SK-N-SH (cell line): ENCODE measurements around the gene CX3CL1. TPM values are rescaled to one million over a fixed set of nuclear protein-coding genes. Genes with fewer than 3 reads are reported as not detected.

Experiments used
- CTCF ChIA-PET: fragments of 300-600, 350-600 bp; formaldehyde crosslinking; extraction: SDS; loops from one replicate; lab custom pipeline; 2021; lab: Yijun Ruan, JAX
- POLR2A ChIA-PET: fragments of 350-600 bp; sonication (Branson Sonifier 250); formaldehyde crosslinking; extraction: SDS; loops from one replicate; lab custom pipeline; 2020; ENCODE audit warnings: antibody characterized with exemption, inconsistent platforms; lab: Yijun Ruan, JAX
- DNase-seq: peaks from one replicate; pipeline ENCODE4 v3.0.0; 2012
- H2AFZ ChIP-seq: fragments of 200-600 bp; sonication (generic); 2 replicates; pipeline ENCODE4 v1.8.1; 2016; ENCODE audit warnings: antibody characterized with exemption, mild to moderate bottlenecking, low read depth
- H3F3A ChIP-seq: fragments of 200-600 bp; sonication (generic); replicated peaks from 2 replicates; pipeline ENCODE3; 2016; ENCODE audit warnings: antibody characterized with exemption, mild to moderate bottlenecking; ENCODE audit not compliant: insufficient read depth
- H3K27ac ChIP-seq, 2 experiments: fragments of 200-500 bp in 1 of 2; fragments of 200-600 bp in 1 of 2; sonication (Bioruptor generic) in 1 of 2; sonication (generic), shearing (Covaris generic) in 1 of 2; 2 replicates each; pipeline versions ENCODE4 v1.5.1 to v1.6.1; 2014 to 2016; ENCODE audit warnings: low read depth in 2 of 2, inconsistent platforms in 1 of 2, low read length in 1 of 2, mild to moderate bottlenecking in 1 of 2, mixed read lengths in 1 of 2
- H3K27me3 ChIP-seq: fragments of 200-600 bp; sonication (generic), shearing (Covaris generic); 2 replicates; pipeline ENCODE4 v1.6.1; 2016; ENCODE audit warnings: mixed run types; ENCODE audit not compliant: insufficient read depth
- H3K36me3 ChIP-seq, 2 experiments: fragments of 200-500 bp in 1 of 2; fragments of 200-600 bp in 1 of 2; sonication (Bioruptor generic) in 1 of 2; sonication (generic) in 1 of 2; replicated peaks in 1 of 2; 2 replicates each; pipeline versions ENCODE3 to v1.5.1; 2014 to 2016; ENCODE audit warnings: low read length in 1 of 2, mild to moderate bottlenecking in 1 of 2; ENCODE audit not compliant: insufficient read depth in 2 of 2, control insufficient read depth in 1 of 2
- H3K4me1 ChIP-seq, 2 experiments: fragments of 200-500 bp in 1 of 2; fragments of 200-600 bp in 1 of 2; sonication (Bioruptor generic) in 1 of 2; sonication (generic), shearing (Covaris generic) in 1 of 2; 2 replicates each; pipeline versions ENCODE4 v1.5.1 to v1.6.1; 2014 to 2016; ENCODE audit warnings: low read depth in 1 of 2, low read length in 1 of 2, mixed run types in 1 of 2; ENCODE audit not compliant: insufficient read depth in 2 of 2, control insufficient read depth in 1 of 2
- H3K4me2 ChIP-seq: fragments of 200-600 bp; sonication (generic), shearing (Covaris generic); 2 replicates; pipeline ENCODE4 v1.6.1; 2017; ENCODE audit warnings: mixed run types
- H3K4me3 ChIP-seq, 2 experiments: fragments of 200-500 bp in 1 of 2; fragments of 200-600 bp in 1 of 2; sonication (Bioruptor generic) in 1 of 2; sonication (generic), shearing (Covaris generic) in 1 of 2; 2 replicates each; pipeline versions ENCODE4 v1.5.1 to v1.8.1; 2014 to 2016; ENCODE audit warnings: low read depth in 2 of 2, inconsistent platforms in 1 of 2, low read length in 1 of 2, mild to moderate bottlenecking in 1 of 2, mixed read lengths in 1 of 2, moderate library complexity in 1 of 2
- H3K79me2 ChIP-seq: fragments of 200-600 bp; sonication (generic); 2 replicates; pipeline ENCODE4 v1.8.1; 2017; ENCODE audit warnings: mild to moderate bottlenecking; ENCODE audit not compliant: insufficient read depth
- H3K9ac ChIP-seq: fragments of 200-600 bp; sonication (generic); 2 replicates; pipeline ENCODE4 v1.6.1; 2017; ENCODE audit warnings: mixed run types
- H3K9me2 ChIP-seq: fragments of 200-600 bp; sonication (generic); 2 replicates; pipeline ENCODE4 v1.6.1; 2017; ENCODE audit warnings: mixed run types
- H3K9me3 ChIP-seq: fragments of 200-600 bp; sonication (generic); 2 replicates; pipeline ENCODE4 v1.6.1; 2017; ENCODE audit warnings: mixed run types, mild to moderate bottlenecking, moderate library complexity
- H4K20me1 ChIP-seq: fragments of 200-600 bp; sonication (generic); 2 replicates; pipeline ENCODE4 v1.6.1; 2017; ENCODE audit warnings: mild to moderate bottlenecking, mixed run types; ENCODE audit not compliant: insufficient read depth
- ELF1 ChIP-seq: IDR thresholded peaks from 2 replicates; pipeline ENCODE4 v1.4.0; 2012
- EP300 ChIP-seq, 2 experiments: IDR thresholded peaks; 2 replicates each; pipeline versions ENCODE4 v1.4.0 to v1.6.1; 2012; ENCODE audit warnings: borderline replicate concordance in 1 of 2, low read depth in 1 of 2, low read length in 1 of 2
- FOSL2 ChIP-seq: IDR thresholded peaks from 2 replicates; pipeline ENCODE4 v1.4.0; 2012; ENCODE audit warnings: low read depth, mild to moderate bottlenecking, moderate library complexity, borderline replicate concordance
- GABPA ChIP-seq: IDR thresholded peaks from 2 replicates; pipeline ENCODE4 v1.4.0; 2012; ENCODE audit warnings: low read depth, mild to moderate bottlenecking
- GATA2 ChIP-seq: sonication (generic); formaldehyde crosslinking; IDR thresholded peaks from 2 replicates; pipeline ENCODE4 v1.5.0; 2020; ENCODE audit warnings: mild to moderate bottlenecking, missing genetic modification reagents
- IRF3 ChIP-seq: fragments of 150-350 bp; IDR thresholded peaks from 2 replicates; pipeline ENCODE4 v1.6.1; 2016; ENCODE audit warnings: mild to moderate bottlenecking, low read depth, low read length
- JUND ChIP-seq: IDR thresholded peaks from 2 replicates; pipeline ENCODE4 v1.4.0; 2012
- MEF2A ChIP-seq: IDR thresholded peaks from 2 replicates; pipeline ENCODE4 v1.4.0; 2012; ENCODE audit warnings: low read depth, borderline replicate concordance
- MXI1 ChIP-seq: IDR thresholded peaks from 2 replicates; pipeline ENCODE4 v1.6.1; 2012; ENCODE audit warnings: mild to moderate bottlenecking, low read depth, low read length, improper control_type of control experiment
- NRF1 ChIP-seq: IDR thresholded peaks from 2 replicates; pipeline ENCODE4 v1.6.1; 2012; ENCODE audit warnings: low read depth, mild to moderate bottlenecking, low read length
- PBX3 ChIP-seq: IDR thresholded peaks from 2 replicates; pipeline ENCODE4; 2012
- POLR2AphosphoS5 ChIP-seq: IDR thresholded peaks from 2 replicates; pipeline ENCODE4 v1.6.1; 2012; ENCODE audit warnings: low read depth, low read length
- RCOR1 ChIP-seq: fragments of 150-350 bp; IDR thresholded peaks from 2 replicates; pipeline ENCODE4 v1.6.1; 2017; ENCODE audit warnings: antibody characterized with exemption, low read length
- RFX5 ChIP-seq: IDR thresholded peaks from 2 replicates; pipeline ENCODE4 v1.6.1; 2012; ENCODE audit warnings: mild to moderate bottlenecking, improper control_type of control experiment, low read length
- SIN3A ChIP-seq: IDR thresholded peaks from 2 replicates; pipeline ENCODE4 v1.6.1; 2012; ENCODE audit warnings: low read depth, mild to moderate bottlenecking, low read length, moderate library complexity, borderline replicate concordance
- TAF1 ChIP-seq: IDR thresholded peaks from 2 replicates; pipeline ENCODE4 v1.6.1; 2012; ENCODE audit warnings: low read depth, mild to moderate bottlenecking, low read length, moderate library complexity, borderline replicate concordance
- TCF12 ChIP-seq: IDR thresholded peaks from 2 replicates; pipeline ENCODE4 v1.4.0; 2012
- USF1 ChIP-seq: IDR thresholded peaks from 2 replicates; pipeline ENCODE4 v1.4.0; 2012; ENCODE audit warnings: low read depth, borderline replicate concordance
- WGBS: methylation state at CpG from one replicate; pipeline ENCODE4 v1.1.6; 2017; ENCODE audit warnings: low lambda C conversion rate; 5-methylcytosine and 5-hydroxymethylcytosine counted together
- polyA plus RNA-seq, 3 experiments: library from polyadenylated mRNA; depleted of rRNA; stranded (reverse); fragments of >200 nt; gene quantifications; 2 replicates each; pipeline ENCODE4 v1.2.3, GENCODE V29; 2012
- TF ChIP-seq, protein P1 (sequence below): fragments of 150-350 bp; IDR thresholded peaks from 2 replicates; pipeline ENCODE4 v1.6.1; 2017; ENCODE audit warnings: antibody characterized with exemption, low read length, low read depth, borderline replicate concordance
- TF ChIP-seq, protein P2 (sequence below): IDR thresholded peaks from 2 replicates; pipeline ENCODE4 v1.6.1; 2012; ENCODE audit warnings: mild to moderate bottlenecking, low read depth, low read length, moderate library complexity
- TF ChIP-seq, protein P3 (sequence below): IDR thresholded peaks from 2 replicates; pipeline ENCODE4 v1.4.0; 2012; ENCODE audit warnings: low read depth, borderline replicate concordance

The CX3CL1 gene
- polyA plus RNA-seq, 1 of the 3 experiments (the other 2 are of a cell fraction): 6.8 TPM

GRCh38 chr16:57383276-57384247, 11.3 kb downstream of the CX3CL1 start:
- H3F3A ChIP-seq: peaks cover 1% of the 10 kb centered on the region
- peak overlapping the region; percentile 43; the same call in 1 of the 2 replicates for H3K4me2 ChIP-seq
- 65% methylated on average over 5 of the region's 8 CpGs for WGBS
- H3K9me2 ChIP-seq: no peaks in the 10 kb centered on the region
- DNase-seq: no peak
- peak overlapping the region; percentile 63; the same call in 1 of the 2 replicates for H2AFZ ChIP-seq
- H3K27ac ChIP-seq: no peak overlapping the region; a peak in 1 of 4 replicates
- H3K79me2 ChIP-seq: no peaks in the 10 kb centered on the region
- H3K27me3 ChIP-seq: no peaks in the 10 kb centered on the region
- no peak overlapping the region for H3K9ac ChIP-seq
- ChIA-PET POLR2A (no interaction called here), CTCF (no interaction called here)
- peaks cover 10 to 23% of the 10 kb centered on the region in 2 experiments; a peak in 3 of 4 replicates for H3K4me1 ChIP-seq
- H3K36me3 ChIP-seq: no peaks in the 10 kb centered on the region
- no peak overlapping the region for H3K4me3 ChIP-seq
- H4K20me1 ChIP-seq: no peaks in the 10 kb centered on the region
- H3K9me3 ChIP-seq: no peaks in the 10 kb centered on the region
- TF ChIP-seq POLR2AphosphoS5 (peak; percentile 25; the same call in 1 of the 2 replicates), JUND (no peak), IRF3 (no peak), RFX5 (no peak), ELF1 (no peak), EP300 (IDR thresholded peaks at IDR 0.05; ENCODE audit: borderline replicate concordance in 1 of 2, low read depth in 1 of 2, low read length in 1 of 2) (no peak), GABPA (no peak), FOSL2 (peak; percentile 46; the same call in 1 of the 2 replicates), RCOR1 (no peak), GATA2 (CRISPR knock-in tag) (no peak), USF1 (no peak), MXI1 (no peak), SIN3A (no peak), MEF2A (no peak), TCF12 (peak; percentile 65), TAF1 (no peak), NRF1 (no peak), PBX3 (0 out of 2 replicates have a peak, but pooled peaks have one; percentile 18)
- TF ChIP-seq, protein P1, sequence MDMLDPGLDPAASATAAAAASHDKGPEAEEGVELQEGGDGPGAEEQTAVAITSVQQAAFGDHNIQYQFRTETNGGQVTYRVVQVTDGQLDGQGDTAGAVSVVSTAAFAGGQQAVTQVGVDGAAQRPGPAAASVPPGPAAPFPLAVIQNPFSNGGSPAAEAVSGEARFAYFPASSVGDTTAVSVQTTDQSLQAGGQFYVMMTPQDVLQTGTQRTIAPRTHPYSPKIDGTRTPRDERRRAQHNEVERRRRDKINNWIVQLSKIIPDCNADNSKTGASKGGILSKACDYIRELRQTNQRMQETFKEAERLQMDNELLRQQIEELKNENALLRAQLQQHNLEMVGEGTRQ: no peak
- TF ChIP-seq, protein P2, sequence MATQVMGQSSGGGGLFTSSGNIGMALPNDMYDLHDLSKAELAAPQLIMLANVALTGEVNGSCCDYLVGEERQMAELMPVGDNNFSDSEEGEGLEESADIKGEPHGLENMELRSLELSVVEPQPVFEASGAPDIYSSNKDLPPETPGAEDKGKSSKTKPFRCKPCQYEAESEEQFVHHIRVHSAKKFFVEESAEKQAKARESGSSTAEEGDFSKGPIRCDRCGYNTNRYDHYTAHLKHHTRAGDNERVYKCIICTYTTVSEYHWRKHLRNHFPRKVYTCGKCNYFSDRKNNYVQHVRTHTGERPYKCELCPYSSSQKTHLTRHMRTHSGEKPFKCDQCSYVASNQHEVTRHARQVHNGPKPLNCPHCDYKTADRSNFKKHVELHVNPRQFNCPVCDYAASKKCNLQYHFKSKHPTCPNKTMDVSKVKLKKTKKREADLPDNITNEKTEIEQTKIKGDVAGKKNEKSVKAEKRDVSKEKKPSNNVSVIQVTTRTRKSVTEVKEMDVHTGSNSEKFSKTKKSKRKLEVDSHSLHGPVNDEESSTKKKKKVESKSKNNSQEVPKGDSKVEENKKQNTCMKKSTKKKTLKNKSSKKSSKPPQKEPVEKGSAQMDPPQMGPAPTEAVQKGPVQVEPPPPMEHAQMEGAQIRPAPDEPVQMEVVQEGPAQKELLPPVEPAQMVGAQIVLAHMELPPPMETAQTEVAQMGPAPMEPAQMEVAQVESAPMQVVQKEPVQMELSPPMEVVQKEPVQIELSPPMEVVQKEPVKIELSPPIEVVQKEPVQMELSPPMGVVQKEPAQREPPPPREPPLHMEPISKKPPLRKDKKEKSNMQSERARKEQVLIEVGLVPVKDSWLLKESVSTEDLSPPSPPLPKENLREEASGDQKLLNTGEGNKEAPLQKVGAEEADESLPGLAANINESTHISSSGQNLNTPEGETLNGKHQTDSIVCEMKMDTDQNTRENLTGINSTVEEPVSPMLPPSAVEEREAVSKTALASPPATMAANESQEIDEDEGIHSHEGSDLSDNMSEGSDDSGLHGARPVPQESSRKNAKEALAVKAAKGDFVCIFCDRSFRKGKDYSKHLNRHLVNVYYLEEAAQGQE: no peak
- TF ChIP-seq, protein P3, sequence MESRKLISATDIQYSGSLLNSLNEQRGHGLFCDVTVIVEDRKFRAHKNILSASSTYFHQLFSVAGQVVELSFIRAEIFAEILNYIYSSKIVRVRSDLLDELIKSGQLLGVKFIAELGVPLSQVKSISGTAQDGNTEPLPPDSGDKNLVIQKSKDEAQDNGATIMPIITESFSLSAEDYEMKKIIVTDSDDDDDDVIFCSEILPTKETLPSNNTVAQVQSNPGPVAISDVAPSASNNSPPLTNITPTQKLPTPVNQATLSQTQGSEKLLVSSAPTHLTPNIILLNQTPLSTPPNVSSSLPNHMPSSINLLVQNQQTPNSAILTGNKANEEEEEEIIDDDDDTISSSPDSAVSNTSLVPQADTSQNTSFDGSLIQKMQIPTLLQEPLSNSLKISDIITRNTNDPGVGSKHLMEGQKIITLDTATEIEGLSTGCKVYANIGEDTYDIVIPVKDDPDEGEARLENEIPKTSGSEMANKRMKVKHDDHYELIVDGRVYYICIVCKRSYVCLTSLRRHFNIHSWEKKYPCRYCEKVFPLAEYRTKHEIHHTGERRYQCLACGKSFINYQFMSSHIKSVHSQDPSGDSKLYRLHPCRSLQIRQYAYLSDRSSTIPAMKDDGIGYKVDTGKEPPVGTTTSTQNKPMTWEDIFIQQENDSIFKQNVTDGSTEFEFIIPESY: no peak
- TF ChIP-seq, all 33 proteins: peak for 4
